Uterus (tissue), 2 donors: ENCODE results near the gene HMOX2.

Experiments
- CTCF ChIP-seq, 4 experiments: fragments of 200-600 bp in 2 of 4; fragments of 450-650 bp in 2 of 4; sonication (generic) in 2 of 4; IDR thresholded peaks; one replicate each; pipeline ENCODE4 v1.5.1; 2016 to 2019; ENCODE audit warnings: antibody characterized with exemption in 4 of 4, mild to moderate bottlenecking in 2 of 4, moderate library complexity in 1 of 4
- POLR2A ChIP-seq, 2 donors: fragments of 450-650 bp; IDR thresholded peaks; one replicate each; pipeline ENCODE4 v1.6.1; 2016; ENCODE audit warnings: antibody characterized with exemption in 2 of 2, mild to moderate bottlenecking in 1 of 2, moderate library complexity in 1 of 2

GRCh38 chr16:4517812-4518680 is 41.8 kb downstream of the HMOX2 start:
- TF ChIP-seq CTCF (IDR thresholded peaks at IDR 0.05) (peak in 3 of 4 experiments; percentile 29 to 49 (median 49)), POLR2A (IDR thresholded peaks at IDR 0.05) (no peak)
